GM19240 (cell line): ENCODE data around the gene UGT1A4.

Experiments used
- DNase-seq: peaks from one replicate; pipeline ENCODE4 v3.0.0; 2011; ENCODE audit warnings: low spot score; ENCODE audit not compliant: insufficient read length

The UGT1A4 gene

DNA sequence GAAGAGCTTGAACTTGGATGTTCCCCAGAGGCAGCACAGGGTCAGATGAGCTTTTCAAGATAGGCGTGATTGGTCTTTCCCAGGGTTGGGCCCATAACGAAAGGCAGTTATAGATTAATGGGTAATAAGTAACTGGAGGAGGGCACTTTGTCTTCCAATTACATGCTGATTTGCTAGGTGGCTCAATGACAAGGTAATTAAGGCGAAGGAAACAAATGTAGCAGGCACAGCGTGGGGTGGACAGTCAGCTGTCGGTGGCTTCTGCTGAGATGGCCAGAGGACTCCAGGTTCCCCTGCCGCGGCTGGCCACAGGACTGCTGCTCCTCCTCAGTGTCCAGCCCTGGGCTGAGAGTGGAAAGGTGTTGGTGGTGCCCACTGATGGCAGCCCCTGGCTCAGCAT is at the start of gene UGT1A4:
UGT1A4 (plus strand) TSS at position 185 of the 400 bp plus-strand sequence; CDS start at position 270, 85 bp downstream.
- no peak for DNase-seq

GRCh38 chr2:233671290-233672161 is 47.0 kb upstream of the UGT1A4 start, which contains the start of gene UGT1A9:
Gene UGT1A9 (plus strand): TSS chr2:233671898. CDS start chr2:233671935, 37 bp downstream.
- DNase-seq, result no peak

DNA sequence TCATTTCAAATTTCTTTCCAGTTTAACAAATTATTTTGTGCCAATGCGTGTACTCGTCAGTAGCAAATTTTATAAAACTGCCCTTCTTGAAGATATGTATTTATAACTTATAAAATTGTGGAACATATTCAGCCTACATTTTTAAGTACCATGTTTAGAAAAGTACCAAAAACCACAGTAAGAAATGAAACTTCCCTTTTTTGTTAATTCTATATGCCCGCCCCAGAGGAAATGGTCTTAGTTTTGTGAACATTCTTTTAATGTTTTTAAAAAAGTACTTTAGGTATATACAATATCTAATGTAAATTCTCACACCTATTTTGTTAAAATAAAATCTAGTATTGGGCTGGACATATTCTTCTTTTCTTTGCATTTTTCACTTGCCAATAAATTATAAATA is 45.6 kb upstream of the UGT1A4 start:
- DNase-seq, result no peak

DNA sequence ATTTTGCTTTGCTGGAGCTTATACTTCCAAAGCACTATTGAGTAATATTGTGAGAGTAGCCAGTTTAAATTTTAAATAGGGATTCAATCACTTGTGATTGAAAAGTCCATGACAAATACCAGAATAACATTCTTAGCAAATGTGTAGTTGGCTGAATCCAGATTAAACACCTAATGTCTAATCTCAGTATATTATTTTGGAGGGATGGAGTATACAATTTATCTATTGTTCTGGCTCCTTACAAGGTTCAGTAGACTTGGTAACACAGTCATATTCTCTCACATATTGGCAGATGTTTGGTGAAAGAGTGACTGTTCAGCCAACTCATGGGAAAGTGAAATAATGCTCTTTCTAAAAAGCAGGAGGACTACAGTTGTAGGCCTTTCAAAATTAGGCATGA is 44.6 kb upstream of the UGT1A4 start:
- DNase-seq, result no peak

DNA sequence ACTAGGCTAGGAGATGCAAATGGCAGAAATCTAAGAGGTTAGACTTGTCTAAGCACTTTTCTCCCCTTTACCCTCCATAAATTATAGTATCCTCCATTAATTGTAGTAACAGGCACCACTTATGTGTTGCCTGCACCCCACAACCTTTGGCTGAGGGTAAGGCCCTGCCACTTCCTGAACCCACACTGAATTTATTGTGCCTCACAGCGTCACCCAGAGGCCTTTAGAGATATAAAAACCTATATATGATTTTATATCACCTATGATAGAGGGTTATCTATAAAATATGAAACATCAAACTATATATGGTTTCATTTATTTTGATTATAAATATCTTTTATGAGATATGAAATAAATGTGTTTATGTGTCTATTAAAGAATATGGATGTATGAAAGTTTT is 44.2 kb upstream of the UGT1A4 start:
- DNase-seq, result no peak

GRCh38 chr2:233674995-233675394 is 43.5 kb upstream of the UGT1A4 start:
- no peak for DNase-seq

DNA sequence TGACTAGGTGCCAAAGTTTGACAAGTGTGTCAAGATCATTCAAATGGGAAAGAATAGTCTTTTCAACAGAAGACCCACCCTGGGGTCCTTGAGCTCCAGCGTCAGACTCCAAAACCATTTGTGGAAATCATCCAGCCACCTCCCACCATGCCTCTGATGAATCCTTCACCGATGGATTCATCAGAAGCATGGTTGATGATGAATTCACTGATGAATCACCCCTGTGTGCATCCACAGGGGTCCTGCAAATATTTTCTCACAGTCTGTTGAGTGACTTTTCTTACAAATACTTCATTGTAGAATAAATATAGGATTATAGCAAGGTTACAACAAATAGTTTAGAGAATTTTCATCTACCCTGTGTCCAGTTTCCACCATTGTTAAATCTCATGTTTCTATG is 42.5 kb upstream of the UGT1A4 start:
- DNase-seq, result no peak

DNA sequence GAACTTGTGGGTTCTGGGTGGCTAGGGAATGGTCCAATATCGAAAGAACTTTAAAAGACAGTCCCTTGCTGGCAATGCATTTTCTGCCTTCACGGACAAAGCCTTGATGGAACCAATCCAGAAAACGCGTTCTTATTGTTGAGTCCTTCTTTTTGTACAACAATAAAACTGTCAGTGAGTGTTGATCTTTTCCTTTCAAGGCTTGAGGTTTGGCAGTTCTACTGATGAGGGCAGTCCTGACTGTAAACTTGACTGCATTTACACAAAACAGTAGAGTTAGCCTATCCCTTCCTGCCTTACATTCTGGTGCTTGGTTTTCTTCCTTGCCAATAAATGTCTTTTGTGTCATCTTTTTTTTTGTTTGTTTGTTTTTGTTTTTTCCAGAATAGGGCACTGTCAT is 39.3 kb upstream of the UGT1A4 start:
- no peak for DNase-seq

GRCh38 chr2:233680361-233681045 is 38.0 kb upstream of the UGT1A4 start:
- DNase-seq, result no peak

DNA sequence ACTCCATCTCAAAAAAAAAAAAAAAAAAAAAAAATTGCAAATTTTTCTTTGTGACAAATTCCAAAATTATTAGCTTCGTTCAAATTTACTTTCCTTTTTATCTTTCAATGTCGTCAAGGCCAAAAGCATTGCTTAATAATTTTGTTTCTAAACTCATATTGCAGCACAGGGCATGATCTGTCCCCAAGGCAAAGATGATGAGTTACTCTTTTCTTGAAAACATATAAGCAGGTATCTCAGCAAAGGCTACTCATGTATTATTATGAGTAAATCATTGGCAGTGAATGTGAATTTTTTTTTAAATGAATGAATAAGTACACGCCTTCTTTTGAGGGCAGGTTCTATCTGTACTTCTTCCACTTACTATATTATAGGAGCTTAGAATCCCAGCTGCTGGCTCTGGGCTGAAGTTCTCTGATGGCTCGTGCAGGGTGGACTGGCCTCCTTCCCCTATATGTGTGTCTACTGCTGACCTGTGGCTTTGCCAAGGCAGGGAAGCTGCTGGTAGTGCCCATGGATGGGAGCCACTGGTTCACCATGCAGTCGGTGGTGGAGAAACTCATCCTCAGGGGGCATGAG is 36.9 kb upstream of the UGT1A4 start, which contains the start of gene UGT1A7:
UGT1A7 (plus strand) TSS at position 381 of the 579 bp plus-strand sequence; CDS start at position 418, 37 bp downstream.
- no peak for DNase-seq

DNA sequence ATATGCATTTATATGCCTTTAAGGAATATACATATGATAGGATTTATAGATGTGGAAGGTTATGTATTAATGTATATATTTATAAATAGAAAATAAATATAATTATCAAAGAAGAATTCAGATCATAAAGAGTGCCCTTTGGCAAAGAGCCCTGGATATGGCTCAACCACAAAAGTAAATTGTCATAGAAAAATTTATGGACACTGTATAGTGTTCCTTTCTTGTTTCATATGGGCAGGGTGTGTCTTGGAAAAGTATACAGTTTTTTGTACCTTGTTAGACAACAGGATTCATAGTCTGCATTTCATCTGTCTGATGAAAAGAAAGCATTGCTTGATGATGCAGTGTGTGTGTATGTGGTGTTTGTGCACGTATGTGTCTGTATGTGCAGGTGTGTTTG is 33.9 kb upstream of the UGT1A4 start:
- no peak for DNase-seq

DNA sequence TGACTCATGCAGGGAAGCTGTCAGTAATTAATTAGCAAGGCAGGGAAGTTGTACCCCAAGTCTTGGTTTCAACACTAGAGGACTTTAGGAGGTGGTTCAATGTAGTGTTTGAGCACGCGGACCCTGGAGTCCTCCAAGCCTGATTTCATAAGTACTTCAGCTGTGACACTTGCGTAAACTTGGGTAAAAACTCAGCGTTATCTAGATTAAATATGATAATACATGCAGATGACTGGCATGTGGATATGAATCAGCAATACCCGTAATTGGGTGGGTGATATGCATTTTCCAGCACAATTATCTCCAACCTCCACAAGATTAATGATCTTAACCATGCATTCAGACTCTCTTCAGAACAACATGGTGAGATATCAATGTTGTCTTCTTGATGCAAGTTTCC is 31.6 kb upstream of the UGT1A4 start:
- no peak for DNase-seq

DNA sequence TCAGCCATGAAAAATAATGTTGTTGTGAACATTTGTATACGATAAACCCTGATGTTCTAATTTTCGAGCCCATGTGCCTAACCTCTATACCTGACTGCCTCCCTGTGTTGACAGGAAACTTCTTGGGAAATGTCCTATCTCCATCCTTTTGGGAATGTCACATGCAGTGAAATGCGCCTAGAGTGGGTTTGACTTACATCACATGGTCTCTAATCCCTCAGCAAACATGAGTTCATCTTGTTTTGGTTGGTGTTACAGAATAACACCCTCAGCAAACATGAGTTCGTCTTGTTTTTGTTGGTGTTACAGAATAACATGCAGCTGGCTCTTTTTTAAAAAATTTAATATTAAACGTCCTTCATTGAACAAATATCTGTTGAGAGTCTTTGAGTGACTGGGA is 30.2 kb upstream of the UGT1A4 start:
- no peak for DNase-seq

DNA sequence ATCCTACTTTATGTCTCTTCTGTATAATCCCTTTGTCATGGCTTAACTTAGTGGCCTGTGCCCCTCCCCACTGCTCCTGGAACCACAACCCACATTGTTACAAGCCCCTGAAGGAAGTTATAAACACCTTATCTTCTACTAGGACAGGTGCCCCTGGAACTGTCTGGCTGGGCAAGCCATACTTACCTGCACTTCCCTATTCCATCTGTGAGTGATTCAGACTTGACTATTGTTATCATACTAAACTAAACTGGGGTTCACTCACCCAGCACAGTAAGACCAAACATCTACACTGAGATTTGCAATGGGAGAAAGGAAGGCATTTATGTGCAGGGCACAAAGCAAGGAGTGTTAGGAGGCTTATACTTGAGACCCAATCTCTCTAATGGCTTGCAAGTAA is 29.5 kb upstream of the UGT1A4 start:
- no peak for DNase-seq

DNA sequence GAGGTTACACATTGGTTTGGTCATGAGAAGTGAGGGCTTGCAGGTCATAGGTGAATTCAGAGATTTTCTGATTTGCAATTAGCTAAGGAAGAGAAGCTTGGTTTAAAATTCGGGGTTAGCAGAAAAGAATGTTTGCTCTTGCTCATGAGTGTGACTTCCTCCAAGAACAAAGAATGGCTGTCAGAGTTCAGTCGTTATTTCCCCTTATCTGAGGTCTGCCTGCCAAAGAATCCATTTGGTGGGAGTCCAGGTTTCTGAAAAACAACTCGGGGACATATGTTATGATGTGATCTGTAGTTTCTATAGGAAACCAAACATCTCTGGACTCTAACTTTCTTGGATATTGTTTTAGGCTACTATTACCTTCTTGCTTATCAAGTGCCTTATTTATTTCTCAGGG is 29.0 kb upstream of the UGT1A4 start:
- DNase-seq, result no peak

DNA sequence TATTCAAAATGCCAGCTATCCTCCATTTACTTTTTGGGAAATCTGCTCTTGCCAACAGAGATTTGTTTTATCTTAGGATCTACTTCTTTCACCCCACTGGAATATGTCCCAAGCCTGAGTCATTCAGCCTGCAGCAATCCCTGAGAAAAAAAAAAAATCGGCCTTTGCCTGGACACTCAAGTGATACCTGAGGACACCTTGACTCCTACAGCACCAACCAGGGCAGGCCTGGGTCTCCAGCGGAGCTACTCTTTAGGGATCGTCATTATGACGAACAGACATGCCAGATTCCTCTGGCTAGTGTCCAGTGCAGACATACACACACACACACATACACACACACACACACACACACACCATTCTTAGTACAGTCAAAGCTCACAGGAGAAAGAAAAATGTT is 28.1 kb upstream of the UGT1A4 start:
- no peak for DNase-seq

- no peak for DNase-seq
Observed at GRCh38 chr2:233691443-233692433, 26.8 kb upstream of the UGT1A4 start.

DNA sequence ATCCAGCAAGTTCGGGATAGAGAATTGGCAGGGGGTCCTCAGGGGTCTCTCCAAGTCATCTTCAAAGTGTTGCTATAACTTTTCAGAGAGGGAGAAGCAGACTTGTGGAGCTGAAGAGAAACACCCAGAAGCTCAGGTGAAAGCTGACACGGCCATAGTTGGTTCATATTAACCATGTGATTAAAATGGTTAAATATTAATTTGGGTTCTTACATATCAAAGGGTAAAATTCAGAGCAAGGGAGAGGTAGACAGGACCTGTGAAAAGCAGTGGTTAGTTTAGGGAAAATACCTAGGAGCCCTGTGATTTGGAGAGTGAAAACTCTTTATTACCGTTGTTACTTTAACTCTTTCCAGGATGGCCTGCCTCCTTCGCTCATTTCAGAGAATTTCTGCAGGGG is 25.9 kb upstream of the UGT1A4 start, which contains the start of gene UGT1A6:
UGT1A6 (plus strand) TSS at position 243 of the 400 bp plus-strand sequence; CDS start at position 358, 115 bp downstream.
- DNase-seq, result no peak

- DNase-seq, result no peak
Observed at GRCh38 chr2:233693963-233694362, 24.6 kb upstream of the UGT1A4 start.

- DNase-seq, result no peak
Observed at GRCh38 chr2:233698740-233699139, 19.8 kb upstream of the UGT1A4 start.
